ENCODE measurements around the gene IL17B.

GRCh38 chr5:149367972-149368645, 11.0 kb downstream of the IL17B start:
- TF ChIP-seq, protein P1, sequence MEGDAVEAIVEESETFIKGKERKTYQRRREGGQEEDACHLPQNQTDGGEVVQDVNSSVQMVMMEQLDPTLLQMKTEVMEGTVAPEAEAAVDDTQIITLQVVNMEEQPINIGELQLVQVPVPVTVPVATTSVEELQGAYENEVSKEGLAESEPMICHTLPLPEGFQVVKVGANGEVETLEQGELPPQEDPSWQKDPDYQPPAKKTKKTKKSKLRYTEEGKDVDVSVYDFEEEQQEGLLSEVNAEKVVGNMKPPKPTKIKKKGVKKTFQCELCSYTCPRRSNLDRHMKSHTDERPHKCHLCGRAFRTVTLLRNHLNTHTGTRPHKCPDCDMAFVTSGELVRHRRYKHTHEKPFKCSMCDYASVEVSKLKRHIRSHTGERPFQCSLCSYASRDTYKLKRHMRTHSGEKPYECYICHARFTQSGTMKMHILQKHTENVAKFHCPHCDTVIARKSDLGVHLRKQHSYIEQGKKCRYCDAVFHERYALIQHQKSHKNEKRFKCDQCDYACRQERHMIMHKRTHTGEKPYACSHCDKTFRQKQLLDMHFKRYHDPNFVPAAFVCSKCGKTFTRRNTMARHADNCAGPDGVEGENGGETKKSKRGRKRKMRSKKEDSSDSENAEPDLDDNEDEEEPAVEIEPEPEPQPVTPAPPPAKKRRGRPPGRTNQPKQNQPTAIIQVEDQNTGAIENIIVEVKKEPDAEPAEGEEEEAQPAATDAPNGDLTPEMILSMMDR (conservative IDR thresholded peaks at IDR 0.05), result no peak
- TF ChIP-seq ZFX (IDR thresholded peaks at IDR 0.05), result no peak
